Suprapubic skin (tissue), 4 donors: Measurements from ENCODE around the gene CT83. TPM values are rescaled to one million over a fixed set of nuclear protein-coding genes. Genes with fewer than 3 reads are reported as not detected.

Experiments used
- DNase-seq, 2 donors: peaks; one replicate each; pipeline ENCODE4 v3.0.0-alpha.2; 2019; ENCODE audit warnings: low spot score in 2 of 2
- H3K27ac ChIP-seq: fragments of 200-600 bp; sonication (generic); one replicate; pipeline ENCODE4 v1.5.1; 2019
- H3K27me3 ChIP-seq: fragments of 200-600 bp; sonication (generic); one replicate; pipeline ENCODE4 v1.5.1; 2019
- H3K36me3 ChIP-seq: fragments of 200-600 bp; sonication (generic); one replicate; pipeline ENCODE4 v1.5.1; 2019
- H3K4me1 ChIP-seq: fragments of 200-600 bp; sonication (generic); one replicate; pipeline ENCODE4 v1.5.1; 2019
- H3K4me3 ChIP-seq: fragments of 200-600 bp; sonication (generic); one replicate; pipeline ENCODE4 v1.5.1; 2019; ENCODE audit warnings: mild to moderate bottlenecking
- H3K9me3 ChIP-seq: fragments of 200-600 bp; sonication (generic); one replicate; pipeline ENCODE4 v1.5.1; 2019
- CTCF ChIP-seq, 2 donors: fragments of 200-600 bp in 1 of 2; fragments of 450-650 bp in 1 of 2; sonication (generic) in 1 of 2; IDR thresholded peaks; one replicate each; pipeline ENCODE4 v1.5.1; 2016 to 2019; ENCODE audit warnings: antibody characterized with exemption in 2 of 2, mild to moderate bottlenecking in 1 of 2, moderate library complexity in 1 of 2
- EP300 ChIP-seq: sonication (generic); formaldehyde crosslinking; IDR thresholded peaks from one replicate; pipeline ENCODE4 v1.6.1; 2017; ENCODE audit warnings: antibody characterized with exemption
- POLR2A ChIP-seq, 2 donors: fragments of 450-650 bp; IDR thresholded peaks; one replicate each; pipeline ENCODE4 v1.6.1; 2017; ENCODE audit warnings: antibody characterized with exemption in 2 of 2, mild to moderate bottlenecking in 2 of 2, moderate library complexity in 2 of 2
- POLR2AphosphoS5 ChIP-seq, 3 donors: sonication (generic); formaldehyde crosslinking; IDR thresholded peaks; one replicate each; pipeline ENCODE4 v1.6.1; 2017; ENCODE audit warnings: antibody characterized with exemption in 3 of 3
- WGBS: methylation state at CpG from one replicate; pipeline ENCODE4 v1.1.5; 2018; 5-methylcytosine and 5-hydroxymethylcytosine counted together
- total RNA-seq, 4 donors: library from RNA; depleted of rRNA; stranded (reverse); fragments of >200 nt; gene quantifications; one replicate each; pipeline ENCODE4 v1.1.0, GENCODE V29; 2016

The CT83 gene
- total RNA-seq, 4 donors from 2014 or later, result not detected

GRCh38 chrX:116417214-116417613, 45.6 kb downstream of the CT83 start:
- H3K27ac ChIP-seq, result no peak overlapping the region
- no peak for TF ChIP-seq EP300
- no peak for TF ChIP-seq CTCF (IDR thresholded peaks at IDR 0.05)
- TF ChIP-seq POLR2A (IDR thresholded peaks at IDR 0.05), result no peak
- TF ChIP-seq POLR2AphosphoS5 (IDR thresholded peaks at IDR 0.05), result no peak
- no peaks in the 10 kb centered on the region for H3K9me3 ChIP-seq
- no peak for DNase-seq
- no peaks in the 10 kb centered on the region for H3K36me3 ChIP-seq
- H3K4me3 ChIP-seq, result no peak overlapping the region
- H3K27me3 ChIP-seq, result no peaks in the 10 kb centered on the region
- WGBS, result 72% methylated on average over 1 of the region's 1 CpG
- no peaks in the 10 kb centered on the region for H3K4me1 ChIP-seq

- no peak overlapping the region for H3K27ac ChIP-seq
- no peaks in the 10 kb centered on the region for H3K36me3 ChIP-seq
- H3K4me1 ChIP-seq, result no peaks in the 10 kb centered on the region
- TF ChIP-seq EP300 (no peak), POLR2AphosphoS5 (IDR thresholded peaks at IDR 0.05) (no peak), POLR2A (IDR thresholded peaks at IDR 0.05) (no peak), CTCF (IDR thresholded peaks at IDR 0.05) (no peak)
- WGBS, result 10% methylated on average over 1 of the region's 1 CpG
- H3K4me3 ChIP-seq, result no peak overlapping the region
- no peaks in the 10 kb centered on the region for H3K27me3 ChIP-seq
- DNase-seq, result no peak
- no peaks in the 10 kb centered on the region for H3K9me3 ChIP-seq
Measured at GRCh38 chrX:116413273-116413672, 49.5 kb downstream of the CT83 start.

Other genes with a start within 250 kb of the CT83 start
- gene SLC6A14, start 26.4 kb downstream of the CT83 start, total RNA-seq, result 1 to 10 TPM; 3.8 to 9.8 (median 8.5) TPM